GM18505 (cell line): ENCODE measurements around the gene MSANTD2.

Experiments
- ATAC-seq: cut with Tn5 transposase; IDR thresholded peaks from one replicate; pipeline ENCODE4 v1.9.1; 2021; ENCODE audit not compliant: unreplicated experiment
- POLR2A ChIP-seq: IDR thresholded peaks from 4 replicates; pipeline ENCODE4 v1.6.1; 2011; ENCODE audit warnings: borderline replicate concordance; ENCODE audit not compliant: insufficient read depth, insufficient read length; ENCODE audit errors: extremely low read depth

The MSANTD2 gene

DNA sequence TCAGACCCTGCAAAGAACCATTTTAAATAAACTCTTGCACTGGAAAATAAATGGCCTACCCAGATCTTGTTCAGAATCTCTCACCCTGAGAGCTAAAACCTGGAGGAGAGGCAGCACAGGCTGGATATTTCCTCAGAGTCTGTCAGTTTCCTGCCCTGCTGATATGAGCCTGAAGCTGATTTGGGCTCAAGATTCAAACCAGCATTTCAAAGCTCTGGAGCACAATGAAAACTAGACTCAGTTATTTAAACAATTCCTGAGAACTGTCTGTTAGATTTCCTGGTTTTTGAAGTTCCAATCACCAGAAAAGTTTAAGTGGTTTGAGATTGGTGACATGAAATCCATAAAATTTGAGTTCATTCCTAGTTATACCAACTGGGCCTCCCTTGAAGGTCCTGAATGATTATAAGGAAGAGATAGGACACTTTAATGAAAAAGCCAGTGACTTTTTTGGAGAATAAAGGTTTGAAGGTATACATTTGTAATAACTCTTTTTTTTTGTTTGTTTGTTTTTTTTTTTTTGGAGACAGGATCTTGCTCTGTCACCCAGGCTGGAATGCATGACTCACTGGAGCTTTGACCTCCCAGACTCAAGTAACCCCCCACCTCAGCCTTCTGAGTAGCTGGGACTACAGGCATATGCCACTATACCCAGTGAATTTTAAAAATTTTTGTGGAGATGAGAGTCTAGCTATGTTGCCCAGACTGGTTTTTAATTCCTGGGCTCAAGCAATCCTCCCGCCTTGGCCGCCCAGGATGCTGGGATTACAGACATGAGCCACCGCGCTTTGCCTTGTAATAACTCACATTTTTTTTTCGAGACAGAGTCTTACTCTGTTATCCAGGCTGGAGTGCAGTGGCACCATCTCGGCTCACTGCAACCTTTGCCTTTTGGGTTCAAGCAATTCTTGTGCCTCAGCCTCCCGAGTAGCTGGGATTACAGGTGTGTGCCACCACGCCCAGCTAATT is 30.1 kb downstream of the MSANTD2 start:
- no peak for ATAC-seq
- TF ChIP-seq POLR2A, result no peak

DNA sequence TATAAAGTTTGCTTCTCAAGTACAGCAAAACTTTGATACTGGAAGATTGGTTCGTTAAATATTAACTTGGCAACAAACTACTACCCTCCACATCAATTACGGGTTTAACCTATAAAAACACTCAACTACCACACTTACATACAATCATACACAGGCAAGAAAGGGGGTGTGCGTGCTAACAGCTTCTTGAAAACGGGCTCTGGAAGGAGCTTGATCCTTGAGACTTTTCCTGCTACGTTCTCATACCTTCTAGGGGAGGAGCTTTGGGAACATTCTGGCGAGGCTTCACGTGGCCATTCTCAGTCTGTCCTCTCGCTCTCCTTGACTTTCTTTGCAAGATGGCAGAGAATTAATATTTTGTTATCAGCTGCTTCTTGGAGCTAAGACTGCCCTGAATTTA is 31.3 kb downstream of the MSANTD2 start:
- TF ChIP-seq POLR2A, result no peak
- no peak for ATAC-seq

DNA sequence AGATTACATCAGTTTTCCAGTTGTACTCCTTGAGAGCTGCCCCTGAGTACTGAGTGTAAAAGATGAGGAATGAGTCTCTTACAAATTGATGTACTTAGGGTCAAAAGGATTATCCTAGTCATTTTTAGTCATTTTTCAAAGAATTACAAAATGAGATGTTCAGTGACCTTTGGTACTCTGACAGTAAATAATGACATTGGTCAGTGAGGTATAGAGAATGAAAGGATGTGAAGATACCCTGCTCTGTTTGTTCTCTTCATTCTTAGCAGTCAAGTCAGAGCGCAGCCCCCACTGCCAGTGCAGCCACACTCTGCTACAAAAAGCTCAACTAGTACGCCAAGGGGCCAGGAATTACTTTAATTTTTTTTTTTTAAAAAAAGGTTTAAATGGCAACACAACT is 34.0 kb downstream of the MSANTD2 start:
- TF ChIP-seq POLR2A, result no peak
- no peak for ATAC-seq

GRCh38 chr11:124763156-124763947 is 36.9 kb downstream of the MSANTD2 start:
- ATAC-seq, result no peak

DNA sequence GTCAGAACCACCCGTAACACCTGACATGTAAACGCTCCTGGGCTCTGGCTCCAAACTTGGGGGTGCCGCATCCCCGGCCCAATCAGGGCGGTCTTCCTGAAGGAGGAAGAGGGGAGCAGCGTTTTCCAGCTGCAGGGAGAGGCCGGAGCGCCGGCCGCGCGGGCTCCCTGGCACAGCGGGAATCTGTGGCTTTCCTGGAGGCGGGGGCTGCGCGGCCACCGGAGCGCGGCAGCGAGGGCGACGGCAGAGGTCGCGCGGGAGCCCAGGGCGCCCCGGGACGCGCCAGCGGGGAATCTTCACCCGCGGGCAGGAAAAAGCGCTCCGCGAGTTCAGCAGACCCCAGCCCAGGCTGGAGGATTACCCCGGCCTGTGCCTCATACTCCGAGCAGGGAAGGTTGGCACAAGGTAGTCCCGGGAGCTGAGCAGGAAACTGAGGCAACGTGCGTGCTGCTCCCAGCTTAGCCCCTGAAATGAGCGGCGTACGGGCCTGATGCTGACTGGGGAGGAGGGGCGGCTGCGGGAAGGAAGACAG is 37.5 kb downstream of the MSANTD2 start:
- peak; percentile 20 for ATAC-seq
- no peak for TF ChIP-seq POLR2A

More at GRCh38 chr11:124763156-124763947, 36.9 kb downstream of the MSANTD2 start:
- TF ChIP-seq POLR2A, result no peak

DNA sequence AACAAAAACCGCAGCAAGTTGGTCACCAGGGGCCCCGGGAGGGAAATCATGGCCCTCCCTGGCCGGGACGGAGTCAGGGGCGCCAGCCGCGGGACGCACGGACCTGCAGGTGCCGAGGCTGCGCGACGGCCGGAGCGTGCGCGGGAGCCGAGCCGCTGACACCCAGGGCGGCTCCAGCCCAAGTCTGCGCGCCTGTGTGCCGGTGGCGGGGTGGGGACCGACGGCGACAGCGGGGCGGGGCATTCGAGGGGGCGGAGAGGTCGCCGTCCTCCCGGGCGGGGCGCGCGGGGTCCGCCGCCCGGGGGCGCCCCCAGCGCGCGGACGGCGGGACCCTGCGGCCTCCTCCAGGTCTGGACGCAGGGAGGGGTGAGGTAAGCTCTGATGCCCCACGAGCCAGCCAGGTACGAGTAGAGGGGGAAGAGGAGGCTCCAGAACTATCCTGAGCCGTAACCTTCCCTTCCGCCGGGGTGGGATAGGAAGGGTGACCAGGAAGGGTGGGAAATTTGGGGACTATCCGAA is 38.0 kb downstream of the MSANTD2 start, which contains the start of gene ESAM:
Gene ESAM, minus strand, starts transcription at position 186 of the 519 bp plus-strand sequence. Its CDS starts 136 bp downstream, at position 50.
- peak; percentile 95 for TF ChIP-seq POLR2A
- ATAC-seq, result peak; percentile 51

GRCh38 chr11:124761301-124762104 is 38.7 kb downstream of the MSANTD2 start:
- TF ChIP-seq POLR2A, result no peak
- peak; percentile 1 for ATAC-seq

DNA sequence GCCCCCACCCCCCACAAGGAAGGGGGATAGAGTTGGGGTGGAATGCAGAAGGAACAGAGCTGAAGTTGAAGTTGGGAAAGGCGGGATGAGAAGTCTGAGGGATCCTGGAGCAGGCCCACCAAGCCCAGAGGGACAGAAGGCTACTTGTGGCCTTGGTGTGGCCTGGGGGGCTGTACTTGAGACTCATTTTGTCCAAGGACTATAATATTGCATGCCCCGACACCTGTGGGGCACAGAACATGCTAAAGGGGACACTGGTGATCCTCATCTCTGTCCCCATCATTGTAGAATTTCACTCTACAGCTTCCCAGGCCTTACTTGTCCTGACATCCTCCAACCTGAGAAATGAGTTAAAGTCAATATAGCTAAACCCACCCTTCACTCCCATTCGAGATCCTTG is 39.4 kb downstream of the MSANTD2 start:
- no peak for ATAC-seq
- TF ChIP-seq POLR2A, result no peak

GRCh38 chr11:124760205-124760652 is 40.0 kb downstream of the MSANTD2 start:
- TF ChIP-seq POLR2A, result peak; percentile 57
- peak; percentile 28 for ATAC-seq

DNA sequence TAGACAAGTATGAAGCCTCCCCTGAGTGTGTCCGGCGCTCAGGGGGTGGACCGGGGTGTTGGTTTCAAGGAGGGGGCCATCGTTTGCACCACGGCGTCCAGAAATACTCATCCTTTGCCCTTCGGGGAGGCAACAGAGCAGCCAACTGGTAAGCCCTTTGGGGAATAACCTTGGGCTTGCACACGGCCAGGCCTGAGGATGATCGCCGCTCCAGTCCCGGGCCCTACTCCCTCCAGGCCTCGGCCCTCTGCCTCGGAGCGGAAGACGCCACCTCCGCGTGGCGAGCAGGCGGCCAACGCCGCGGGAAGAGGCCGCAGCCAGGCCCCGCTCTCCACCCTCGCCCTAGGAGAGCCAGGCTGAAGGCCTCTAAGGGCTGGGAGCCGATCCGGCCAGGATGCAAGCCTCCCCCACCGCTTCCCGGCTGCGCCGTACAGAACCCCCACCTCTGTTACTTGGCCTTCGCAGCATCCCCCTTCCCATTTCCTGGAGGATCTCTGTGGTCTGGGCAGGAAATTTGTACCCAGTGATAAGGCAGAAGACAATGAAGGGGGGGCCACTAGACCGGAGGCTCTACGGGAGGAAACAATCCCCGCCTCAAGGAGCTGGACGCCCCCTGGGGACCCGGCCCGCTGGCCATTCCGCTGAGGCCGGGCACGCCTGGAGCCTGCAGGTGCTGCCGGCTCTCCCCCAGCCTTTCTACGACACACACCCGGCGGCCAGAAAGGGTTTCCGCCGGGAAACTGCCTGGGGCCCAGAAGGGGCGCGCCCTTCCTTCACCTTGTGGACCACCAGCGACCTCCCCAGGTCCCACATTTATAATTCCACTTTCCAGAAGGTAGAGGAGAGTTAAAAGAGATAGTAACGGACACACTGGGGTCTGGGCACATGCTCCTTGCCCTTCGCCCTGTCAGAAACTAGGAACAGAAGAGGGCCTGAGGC is 40.7 kb downstream of the MSANTD2 start:
- TF ChIP-seq POLR2A, result no peak
- no peak for ATAC-seq
